NCI-H1105 treated with DMSO at 0.1 percent for 48 hours (cell line): ENCODE data around the gene HLF.

Experiments
- DNase-seq: peaks from one replicate; lab custom pipeline; 2025; lab: John Stamatoyannopoulos, UW

HLF gene, protein sequence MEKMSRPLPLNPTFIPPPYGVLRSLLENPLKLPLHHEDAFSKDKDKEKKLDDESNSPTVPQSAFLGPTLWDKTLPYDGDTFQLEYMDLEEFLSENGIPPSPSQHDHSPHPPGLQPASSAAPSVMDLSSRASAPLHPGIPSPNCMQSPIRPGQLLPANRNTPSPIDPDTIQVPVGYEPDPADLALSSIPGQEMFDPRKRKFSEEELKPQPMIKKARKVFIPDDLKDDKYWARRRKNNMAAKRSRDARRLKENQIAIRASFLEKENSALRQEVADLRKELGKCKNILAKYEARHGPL

DNA sequence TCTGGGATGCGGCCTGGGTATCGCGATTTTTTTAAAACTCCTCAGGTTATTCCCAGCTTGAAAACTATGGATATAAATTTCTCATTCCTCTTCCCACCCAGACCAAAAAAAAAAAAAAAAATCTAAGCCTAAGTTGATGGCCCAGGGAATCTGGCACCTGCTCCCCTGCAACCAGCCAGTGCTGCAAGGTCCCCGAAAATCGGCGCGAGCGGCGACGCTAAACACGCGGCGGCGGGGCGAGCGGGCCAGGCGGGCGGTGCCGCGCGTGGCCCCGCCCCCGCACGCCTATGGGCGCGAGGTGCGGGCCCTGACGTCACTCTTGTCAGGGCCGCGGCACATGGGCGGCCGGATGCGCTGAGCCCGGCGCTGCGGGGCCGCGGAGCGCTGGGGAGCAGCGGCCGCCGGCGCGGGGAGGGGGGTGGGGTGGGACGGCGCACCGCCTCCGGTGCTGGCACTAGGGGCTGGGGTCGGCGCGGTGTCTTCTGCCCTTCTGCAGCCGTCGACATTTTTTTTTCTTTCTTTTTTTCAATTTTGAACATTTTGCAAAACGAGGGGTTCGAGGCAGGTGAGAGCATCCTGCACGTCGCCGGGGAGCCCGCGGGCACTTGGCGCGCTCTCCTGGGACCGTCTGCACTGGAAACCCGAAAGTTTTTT lies at the start of gene HLF:
HLF (plus strand) TSS at position 316 of the 654 bp plus-strand sequence. CDS start 525 bp downstream, outside the sequence.
- DNase-seq = peak; percentile 70

DNA sequence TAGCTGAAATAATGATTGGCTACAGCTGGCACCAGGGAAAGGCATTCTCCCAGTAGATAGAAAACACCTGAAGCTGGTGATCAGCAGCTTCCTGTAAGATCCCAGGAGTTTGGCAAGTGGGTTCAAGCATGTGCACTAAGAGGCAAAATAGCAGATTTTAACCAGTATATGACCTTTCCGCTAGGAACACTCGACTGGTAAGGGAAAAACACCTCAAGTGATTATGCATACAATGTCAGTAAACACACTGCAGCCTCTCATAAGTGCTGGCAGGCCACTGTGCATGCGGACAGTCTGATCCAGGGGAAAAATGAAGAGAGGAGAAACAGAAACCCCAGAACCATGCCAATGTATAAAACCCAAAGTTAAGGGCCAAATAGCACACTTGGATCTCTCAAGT lies 49.0 kb upstream of the HLF start:
- DNase-seq = no peak

DNA sequence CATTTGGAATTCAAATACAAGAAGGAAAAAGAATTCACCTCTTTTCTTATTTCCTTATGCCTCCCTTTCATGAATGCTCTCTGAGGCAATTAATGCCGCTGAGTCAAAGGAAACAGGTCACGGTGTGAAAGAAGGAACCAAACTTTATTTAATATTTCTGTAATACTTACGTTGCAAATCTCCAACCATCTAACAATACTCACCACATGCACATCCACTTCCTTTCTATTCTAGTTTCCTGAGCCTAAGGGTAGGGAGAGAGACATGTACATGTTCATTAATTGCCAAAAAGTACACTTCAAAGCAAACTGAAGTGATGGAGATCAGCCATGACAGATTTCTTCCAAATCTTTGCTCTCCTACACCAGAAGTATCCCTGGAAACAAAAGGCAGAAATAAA lies 47.9 kb upstream of the HLF start:
- DNase-seq = no peak

DNA sequence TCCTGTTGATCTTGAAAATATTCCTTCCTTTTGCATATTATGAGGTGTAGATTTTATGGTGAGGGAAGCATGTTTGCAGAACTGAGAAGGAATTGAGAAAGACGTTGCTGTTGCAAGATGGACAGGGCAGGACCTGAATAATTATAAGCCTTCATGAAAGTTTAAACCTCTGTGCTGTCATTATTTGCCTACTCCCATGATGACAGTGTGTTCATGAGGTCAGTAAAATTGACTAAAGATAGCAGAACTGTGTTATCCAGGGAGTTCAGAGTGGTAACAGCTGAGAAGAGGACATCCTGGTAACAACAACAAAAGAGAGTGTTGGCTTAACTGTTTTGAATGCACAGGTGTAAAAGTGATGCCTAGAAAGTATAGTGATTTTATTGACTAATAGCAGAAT lies 45.3 kb upstream of the HLF start:
- DNase-seq = no peak

DNA sequence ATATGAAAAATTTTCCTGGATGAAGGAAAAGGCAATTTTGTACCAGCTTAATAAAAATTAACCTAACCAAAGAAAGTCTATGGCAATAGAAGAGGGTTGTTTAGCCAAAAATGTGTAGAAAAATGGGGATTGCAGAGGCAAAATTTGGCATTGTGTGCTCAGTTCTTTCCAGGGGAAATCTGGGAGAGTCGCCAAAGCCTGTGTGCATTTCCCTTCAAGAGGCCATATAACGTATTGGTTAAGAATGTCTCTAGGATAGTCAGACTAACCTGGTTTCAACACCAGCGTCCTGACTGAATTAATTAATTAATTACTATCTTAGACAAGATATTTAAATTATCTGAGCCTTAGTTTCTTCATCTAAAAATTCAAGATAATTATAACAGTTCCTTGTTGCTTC lies 44.8 kb upstream of the HLF start:
- peak; percentile 1 for DNase-seq

DNA sequence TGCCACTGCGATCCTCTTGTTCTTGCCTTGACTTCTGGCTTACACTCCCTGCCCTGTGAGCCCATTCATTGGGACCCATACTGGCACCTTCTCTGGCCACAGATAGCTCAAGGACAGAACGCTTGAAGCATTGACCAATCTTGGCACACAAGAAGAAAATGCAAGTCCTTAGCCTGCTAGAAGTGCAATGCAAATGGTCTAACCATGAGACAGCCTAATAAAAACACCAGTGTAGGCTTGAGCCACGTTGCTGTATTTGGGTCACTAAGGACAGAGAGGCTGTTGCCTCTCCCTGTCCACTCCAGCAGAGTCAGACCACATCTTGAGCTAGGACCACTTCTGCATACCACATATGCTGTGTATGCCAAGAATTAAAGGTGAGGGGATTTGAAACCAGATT lies 41.2 kb upstream of the HLF start:
- no peak for DNase-seq

DNA sequence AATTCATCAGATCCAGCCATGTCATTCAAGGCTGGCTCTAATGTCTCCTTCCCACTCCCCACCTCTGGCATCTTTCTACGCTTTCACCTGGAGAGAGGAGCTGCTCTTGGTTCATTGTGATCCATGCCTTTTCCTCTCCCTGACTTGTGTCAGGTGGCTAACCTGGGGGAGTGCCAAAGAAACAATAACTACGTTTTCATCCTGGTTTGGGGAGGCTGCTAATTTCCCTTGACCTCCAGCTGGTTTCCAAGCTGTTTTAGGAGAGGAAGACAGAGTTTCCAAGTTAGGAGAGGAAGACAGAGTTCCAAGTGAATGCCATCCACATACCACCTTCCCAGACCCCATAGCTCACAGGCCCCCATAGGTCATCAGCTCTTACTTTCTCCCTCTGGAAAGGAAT lies 40.0 kb upstream of the HLF start:
- DNase-seq = no peak

DNA sequence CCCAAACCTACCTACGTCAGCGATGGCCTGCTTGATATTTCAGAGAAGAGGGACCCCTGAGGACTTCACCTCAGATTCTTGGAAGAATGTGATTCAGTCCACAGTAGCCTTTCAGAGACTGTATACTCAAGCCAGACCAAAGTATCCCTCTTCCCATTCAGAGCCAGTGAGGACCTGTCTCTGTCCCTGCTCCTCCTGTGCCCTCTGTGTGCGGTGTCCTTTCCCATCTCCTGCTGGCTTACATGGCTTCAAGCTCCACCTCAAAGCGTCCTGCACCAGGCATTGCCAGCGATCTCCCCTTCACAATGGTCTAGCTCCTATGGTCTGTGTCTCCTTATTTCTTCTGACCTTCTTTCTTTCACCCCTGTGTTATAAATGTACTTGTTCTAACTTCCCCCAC lies 39.5 kb upstream of the HLF start:
- no peak for DNase-seq

DNA sequence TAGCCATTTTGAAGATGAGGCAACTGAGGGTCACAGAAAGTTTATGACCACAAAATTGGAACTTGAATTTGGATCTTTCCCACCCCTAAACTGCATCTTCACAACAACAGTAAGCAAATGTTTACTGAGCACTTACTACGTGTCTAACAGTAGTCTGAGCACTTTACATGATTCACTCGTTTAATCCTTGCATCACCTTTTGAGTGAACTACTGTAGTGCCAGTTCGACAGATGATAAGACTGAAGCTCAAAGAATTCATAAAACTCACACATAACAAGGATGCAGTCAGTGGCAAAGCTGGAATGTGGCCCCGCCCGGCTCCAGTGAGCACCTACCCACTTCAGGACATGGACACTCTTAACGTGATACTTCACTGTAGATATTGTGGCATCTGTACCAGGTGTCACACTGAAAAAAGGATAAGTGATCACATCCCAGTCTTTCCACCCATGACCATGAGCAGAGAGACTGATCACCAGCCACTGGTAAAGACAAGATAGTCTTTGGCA lies 36.0 kb upstream of the HLF start:
- DNase-seq = no peak

DNA sequence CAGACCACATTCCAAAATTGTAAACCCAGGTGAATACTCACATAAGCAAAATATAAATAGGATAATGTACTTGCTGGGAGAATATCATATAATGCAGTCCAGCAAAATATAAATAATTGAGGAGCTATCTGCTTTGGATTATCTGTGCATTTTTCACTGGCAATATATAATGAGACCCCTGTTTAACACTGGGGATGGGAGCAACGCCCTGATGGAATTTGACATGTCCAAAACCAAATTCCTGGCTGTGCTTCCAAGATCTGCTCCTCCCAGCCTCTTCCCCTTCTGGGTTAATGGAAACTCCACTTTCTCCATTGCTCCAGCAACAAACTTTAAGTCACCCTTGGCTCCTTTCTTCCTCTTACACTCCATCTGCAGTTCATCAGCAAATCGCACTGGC lies 35.5 kb upstream of the HLF start:
- no peak for DNase-seq

DNA sequence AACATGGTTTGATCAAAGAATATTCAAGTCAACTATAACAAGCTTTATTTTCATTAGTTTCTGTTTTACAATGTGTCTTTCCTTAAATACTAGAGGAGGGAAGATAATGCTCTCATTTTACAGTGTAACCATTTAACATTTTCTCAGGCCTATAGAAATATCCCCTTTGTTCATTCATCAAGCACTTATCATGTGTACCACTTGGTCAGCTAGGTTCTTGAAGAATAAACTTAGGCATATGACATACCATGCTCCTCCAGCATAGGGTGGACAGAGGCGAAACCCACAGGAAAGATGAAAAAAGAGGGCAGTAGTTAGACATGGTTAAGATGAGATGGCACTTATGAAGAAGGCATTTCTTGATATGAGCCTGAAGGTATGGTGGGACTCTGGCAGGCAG lies 34.0 kb upstream of the HLF start:
- no peak for DNase-seq

DNA sequence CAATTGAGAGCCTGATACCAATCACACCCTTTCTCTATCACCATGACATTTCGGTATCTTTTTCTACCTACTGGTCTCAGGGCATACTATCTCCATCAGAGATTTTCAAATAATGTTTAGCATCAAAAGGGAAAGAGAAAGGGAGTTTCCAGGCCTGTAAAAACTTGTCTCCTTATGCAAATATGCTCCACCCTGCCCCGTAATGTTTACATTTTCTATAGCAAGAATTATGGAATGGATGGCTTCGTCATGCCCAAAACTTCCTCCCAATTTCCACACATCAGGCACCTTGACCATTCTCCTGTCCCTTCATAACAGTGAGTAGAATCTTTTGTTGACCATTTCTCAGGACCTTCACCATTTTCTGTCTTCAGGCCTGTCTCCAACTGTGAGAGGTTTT lies 30.9 kb upstream of the HLF start:
- no peak for DNase-seq

DNA sequence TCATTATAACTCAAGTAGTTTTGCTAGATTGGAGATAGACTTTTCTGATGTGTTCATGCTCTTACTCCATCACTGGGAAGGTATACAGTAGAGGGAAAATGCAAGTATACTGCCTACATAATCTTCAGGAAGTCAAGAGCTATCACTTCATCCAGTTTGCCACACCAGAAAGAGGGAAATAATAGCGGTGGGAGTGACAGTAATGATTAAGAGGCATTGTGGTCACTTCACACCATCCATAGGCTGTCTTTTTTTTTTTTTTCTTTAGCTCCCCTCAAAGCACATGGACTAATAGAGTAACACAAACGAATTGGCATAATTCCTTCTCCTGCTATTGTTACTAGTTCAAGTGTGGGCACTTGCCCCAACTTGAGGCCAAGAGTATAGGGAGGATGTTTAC lies 28.4 kb upstream of the HLF start:
- DNase-seq = no peak

DNA sequence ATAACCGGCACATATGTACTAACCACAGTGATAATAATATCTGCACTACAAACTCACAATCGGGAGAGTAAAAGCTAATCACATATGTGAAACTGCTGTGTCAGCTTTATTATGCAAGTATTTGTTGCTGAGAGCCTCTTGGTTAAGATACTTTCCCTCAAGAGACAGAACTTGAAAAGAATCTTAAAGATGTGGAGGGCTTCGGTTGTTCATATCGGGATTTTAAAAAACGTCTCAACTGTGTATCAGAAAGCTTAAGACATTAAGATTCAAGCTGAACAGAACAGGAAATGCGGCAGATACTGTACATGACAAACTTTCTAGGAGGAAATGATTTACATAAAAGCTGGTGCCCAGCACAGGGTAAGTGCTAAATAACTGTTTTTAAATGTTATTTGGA lies 27.5 kb upstream of the HLF start:
- DNase-seq = no peak

DNA sequence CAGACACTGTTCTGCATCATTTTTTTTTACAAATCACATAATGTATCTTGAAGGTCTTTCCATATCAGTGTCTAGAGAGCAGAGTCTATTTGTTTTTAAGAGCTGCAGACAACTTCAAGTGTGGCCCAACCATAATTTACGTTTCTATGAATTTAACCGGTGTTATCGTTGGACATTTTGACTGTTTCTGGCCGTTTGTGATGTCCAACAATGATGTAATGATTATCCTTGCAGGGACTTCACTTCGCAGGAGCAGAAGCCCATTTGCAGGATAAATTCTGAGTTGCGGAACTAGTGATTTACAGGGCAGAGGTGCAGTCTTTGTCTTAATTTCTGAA lies 26.9 kb upstream of the HLF start:
- DNase-seq = no peak

DNA sequence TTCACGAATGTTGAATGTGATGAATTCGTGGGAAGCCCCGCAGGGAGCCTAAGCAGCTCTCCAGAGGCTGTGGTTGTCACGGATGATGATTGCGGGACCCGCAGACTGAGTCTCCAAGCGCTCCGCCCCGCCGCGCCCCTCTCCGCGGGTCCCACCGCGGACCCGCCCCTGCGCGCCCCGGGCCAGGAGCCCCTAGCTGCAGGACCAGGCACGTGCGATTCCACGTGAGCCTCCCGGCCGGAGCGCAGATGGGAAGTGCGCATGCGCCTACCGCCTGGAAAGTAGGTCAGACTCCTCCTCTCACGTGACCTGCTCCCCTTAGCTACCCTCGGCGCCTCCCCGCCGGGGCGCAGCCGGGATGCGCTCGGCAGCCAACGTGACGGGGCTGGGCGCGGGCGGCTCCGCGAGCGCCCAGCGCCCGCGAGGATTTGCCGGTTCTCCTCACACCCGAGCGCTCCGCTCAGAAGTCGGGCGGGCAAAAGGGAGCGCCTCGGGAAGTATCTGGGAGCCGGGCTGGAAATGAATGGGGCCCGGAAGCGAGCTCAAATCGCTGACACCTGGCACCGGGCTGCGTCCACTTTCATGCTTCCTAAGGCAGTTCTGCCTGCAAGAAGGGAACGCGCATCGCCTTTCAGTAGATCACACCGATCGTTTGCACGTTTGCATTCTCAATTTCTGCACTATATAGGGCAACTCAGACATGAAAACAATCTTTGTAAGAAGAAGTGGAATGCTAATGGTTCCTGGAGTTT lies 26.4 kb upstream of the HLF start:
- DNase-seq = peak; percentile 91

DNA sequence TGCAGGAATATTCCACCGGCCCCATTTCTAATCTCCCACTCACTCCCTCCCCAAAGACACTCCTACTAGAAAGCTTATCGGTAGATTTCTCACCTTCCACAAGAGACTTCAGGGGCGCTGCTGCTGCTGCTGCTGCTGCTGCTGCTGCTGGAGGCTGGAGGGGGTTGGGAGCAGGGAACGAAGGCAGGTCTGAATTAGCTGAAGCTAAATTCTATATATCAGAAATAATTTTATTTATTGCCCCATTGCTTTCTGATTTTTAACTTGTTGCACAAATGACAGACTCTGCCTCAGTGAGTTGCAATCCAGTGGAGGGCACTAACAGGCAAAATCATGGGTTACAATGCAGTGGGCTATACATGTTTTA lies 25.8 kb upstream of the HLF start:
- DNase-seq = peak; percentile 58

DNA sequence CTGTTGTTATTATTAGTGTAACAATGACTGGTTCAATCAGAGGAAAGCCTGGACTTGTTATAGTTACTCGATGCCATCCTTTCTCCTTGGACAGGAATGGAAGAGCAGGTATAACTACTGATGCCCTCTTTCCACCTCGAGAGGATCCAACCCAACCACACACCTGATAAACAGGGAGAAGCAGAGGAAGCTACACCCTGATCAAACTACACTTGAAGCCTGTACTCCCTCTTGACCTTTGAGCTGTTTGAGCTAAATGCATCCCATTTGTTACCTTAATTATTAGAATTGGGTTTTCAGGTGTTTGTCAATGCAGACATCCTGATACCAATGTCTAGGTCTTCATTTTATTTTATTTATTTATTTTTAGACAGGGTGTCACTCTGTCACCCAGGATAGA lies 23.7 kb upstream of the HLF start:
- no peak for DNase-seq

DNA sequence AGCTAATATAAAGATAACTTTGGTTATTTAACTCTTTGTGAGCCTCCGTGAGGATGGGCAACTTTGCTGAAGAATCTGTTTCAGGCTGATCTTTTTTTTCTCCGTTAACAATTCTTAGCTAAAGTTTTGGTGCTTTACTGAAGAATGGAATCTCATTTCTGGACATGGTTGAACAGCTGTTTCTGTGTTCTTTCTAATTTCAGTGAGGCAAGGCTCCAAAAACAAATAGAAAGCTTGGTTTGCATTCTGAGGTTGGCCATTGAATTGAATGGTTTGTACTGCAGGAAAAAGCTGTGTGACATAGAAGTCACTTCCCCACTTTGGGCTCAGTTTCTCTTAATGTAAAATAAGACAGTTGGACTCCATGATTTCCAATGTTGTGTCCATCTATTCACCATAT lies 22.3 kb upstream of the HLF start:
- DNase-seq = no peak

DNA sequence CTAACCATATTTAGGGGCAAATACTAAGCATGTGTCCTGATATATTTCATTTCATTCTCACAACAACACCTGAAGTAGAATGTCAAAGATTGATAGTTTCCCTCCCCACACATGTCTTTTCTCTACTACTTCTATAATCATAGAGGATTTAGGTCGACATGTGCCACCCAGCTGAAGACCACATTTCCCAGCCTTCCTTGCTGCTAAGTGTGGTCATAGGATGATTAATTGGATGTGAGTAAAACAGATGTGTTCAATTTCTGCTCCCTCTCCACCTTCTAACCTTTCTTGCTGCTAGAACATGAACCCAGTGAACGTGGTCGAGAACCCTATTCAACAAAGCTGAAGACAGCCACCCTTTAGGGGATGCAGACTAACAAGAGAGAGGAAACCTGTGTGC lies 18.8 kb upstream of the HLF start:
- DNase-seq = no peak

DNA sequence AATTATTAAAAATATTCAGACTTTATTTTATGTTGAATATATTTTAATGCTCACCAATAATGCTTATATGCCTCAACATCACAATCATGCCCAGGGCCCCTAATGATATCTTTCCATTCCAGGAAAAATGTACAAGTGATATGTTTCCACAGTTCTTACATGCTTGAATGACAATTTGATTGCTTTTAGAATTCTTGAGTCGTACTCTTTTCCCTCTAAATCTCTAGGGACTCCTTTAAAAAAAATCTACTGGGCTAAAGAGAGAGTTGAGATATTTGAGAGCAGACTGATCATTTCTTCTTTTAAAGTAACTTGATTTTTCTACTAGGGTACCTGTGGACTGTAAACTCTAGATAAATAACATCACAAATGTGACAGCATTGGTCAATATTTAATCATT lies 18.2 kb upstream of the HLF start:
- DNase-seq = no peak

DNA sequence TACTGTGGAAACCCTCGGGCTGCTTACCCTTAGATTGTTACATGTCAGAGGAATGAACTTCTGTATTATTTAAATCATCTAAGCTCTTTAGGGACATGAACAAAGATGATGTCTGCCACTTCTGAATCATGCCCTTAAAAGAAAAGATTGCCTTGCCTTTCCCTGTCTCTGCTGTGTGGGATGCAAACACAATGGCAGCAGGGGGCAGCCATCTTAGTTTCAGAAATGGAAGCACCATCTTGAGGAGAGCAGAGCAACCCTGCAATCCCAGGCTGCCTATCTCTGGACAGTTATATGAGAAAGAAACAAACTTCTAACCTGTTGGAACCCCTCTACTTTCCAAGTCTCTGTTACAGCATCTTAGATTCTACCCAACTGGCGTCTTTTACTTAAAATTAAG lies 16.7 kb upstream of the HLF start:
- no peak for DNase-seq

DNA sequence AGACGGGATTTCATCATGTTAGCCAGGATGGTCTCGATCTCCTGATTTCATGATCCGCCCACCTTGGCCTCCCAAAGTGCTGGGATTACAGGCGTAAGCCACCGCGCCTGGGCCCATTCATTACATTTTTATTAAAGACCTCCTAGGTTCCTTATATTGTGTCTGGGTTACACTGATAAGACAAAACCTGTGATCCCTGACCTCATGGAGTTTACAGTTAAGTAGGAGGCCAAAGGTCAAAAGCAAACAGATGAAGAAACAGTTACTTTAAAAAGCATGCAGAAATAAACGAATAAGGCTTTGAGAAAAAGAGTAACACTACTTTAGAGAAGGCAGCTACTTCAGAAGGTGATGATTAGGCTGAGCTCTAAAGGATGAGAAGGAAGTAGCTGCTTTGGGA lies 14.9 kb upstream of the HLF start:
- DNase-seq = no peak
